ENCODE measurements around the gene PLCXD3. TPM values are rescaled to one million over a fixed set of nuclear protein-coding genes. Genes with fewer than 3 reads are reported as not detected.
"Not testable (repeated sequence)": the region's sequence is repeated elsewhere in the genome, so short reads cannot be mapped to it uniquely, and the experiment has no call there.

PLCXD3 gene
- total RNA-seq, 2 experiments from 2014 or later, result not detected

GRCh38 chr5:41334758-41335157, 175.6 kb downstream of the PLCXD3 start:
- Mint-ChIP-seq H3K4me1 (ENCODE audit: low read depth) (no peaks in the 10 kb centered on the region), H3K4me3 (no peak overlapping the region), H3K27ac (no peak overlapping the region), H3K36me3 (ENCODE audit: low read depth) (no peaks in the 10 kb centered on the region), H3K27me3 (no peaks in the 10 kb centered on the region), H3K9me3 (no peaks in the 10 kb centered on the region)
- DNase-seq (no peak), ATAC-seq (no peak)
- TF ChIP-seq, protein P1, sequence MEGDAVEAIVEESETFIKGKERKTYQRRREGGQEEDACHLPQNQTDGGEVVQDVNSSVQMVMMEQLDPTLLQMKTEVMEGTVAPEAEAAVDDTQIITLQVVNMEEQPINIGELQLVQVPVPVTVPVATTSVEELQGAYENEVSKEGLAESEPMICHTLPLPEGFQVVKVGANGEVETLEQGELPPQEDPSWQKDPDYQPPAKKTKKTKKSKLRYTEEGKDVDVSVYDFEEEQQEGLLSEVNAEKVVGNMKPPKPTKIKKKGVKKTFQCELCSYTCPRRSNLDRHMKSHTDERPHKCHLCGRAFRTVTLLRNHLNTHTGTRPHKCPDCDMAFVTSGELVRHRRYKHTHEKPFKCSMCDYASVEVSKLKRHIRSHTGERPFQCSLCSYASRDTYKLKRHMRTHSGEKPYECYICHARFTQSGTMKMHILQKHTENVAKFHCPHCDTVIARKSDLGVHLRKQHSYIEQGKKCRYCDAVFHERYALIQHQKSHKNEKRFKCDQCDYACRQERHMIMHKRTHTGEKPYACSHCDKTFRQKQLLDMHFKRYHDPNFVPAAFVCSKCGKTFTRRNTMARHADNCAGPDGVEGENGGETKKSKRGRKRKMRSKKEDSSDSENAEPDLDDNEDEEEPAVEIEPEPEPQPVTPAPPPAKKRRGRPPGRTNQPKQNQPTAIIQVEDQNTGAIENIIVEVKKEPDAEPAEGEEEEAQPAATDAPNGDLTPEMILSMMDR (IDR thresholded peaks at IDR 0.05), result no peak
- CTCF ChIA-PET, result no interaction called here
- POLR2A ChIA-PET, result no interaction called here
- intact Hi-C loops (cut with micrococcal nuclease), result no loop called here

- Mint-ChIP-seq H3K27ac (no peak overlapping the region), H3K27me3 (no peaks in the 10 kb centered on the region), H3K36me3 (ENCODE audit: low read depth) (no peaks in the 10 kb centered on the region), H3K4me1 (ENCODE audit: low read depth) (no peaks in the 10 kb centered on the region), H3K4me3 (no peak overlapping the region), H3K9me3 (no peaks in the 10 kb centered on the region)
- CTCF ChIA-PET, result no interaction called here
- TF ChIP-seq, protein P1 (IDR thresholded peaks at IDR 0.05), result no peak
- DNase-seq (no peak), ATAC-seq (no peak)
- intact Hi-C loops (cut with micrococcal nuclease), result no loop called here
- POLR2A ChIA-PET, result no interaction called here
Measured at GRCh38 chr5:41334221-41334620, 176.2 kb downstream of the PLCXD3 start.

DNA sequence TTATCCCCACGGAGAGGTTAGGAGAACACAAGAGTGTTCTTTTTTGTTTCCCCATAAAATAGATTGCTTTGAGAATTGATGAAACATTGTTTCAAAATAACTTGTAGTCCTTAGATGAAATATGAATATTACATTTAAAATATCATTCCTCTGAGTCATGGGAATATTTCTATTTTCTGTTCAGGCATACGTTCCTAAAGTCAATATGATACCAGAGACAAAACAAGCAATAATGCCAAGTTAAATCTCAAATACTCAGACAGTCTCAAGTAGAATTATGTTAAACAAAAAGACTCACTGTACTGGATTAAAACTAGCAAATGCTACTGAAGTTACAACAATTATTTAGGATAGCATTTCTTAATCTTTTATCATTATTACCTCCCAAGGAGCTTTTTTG, 185.3 kb downstream of the PLCXD3 start:
- CTCF ChIA-PET, result no interaction called here

GRCh38 chr5:41322826-41323225, 187.6 kb downstream of the PLCXD3 start:
- H3K27ac Mint-ChIP-seq; DNase-seq; H3K27me3 Mint-ChIP-seq; intact Hi-C loops (cut with micrococcal nuclease); POLR2A ChIA-PET; ATAC-seq; CTCF ChIA-PET; H3K9me3 Mint-ChIP-seq; H3K36me3 Mint-ChIP-seq (ENCODE audit: low read depth); H3K4me1 Mint-ChIP-seq (ENCODE audit: low read depth); H3K4me3 Mint-ChIP-seq: not testable (repeated sequence)

More for the DNA sequence above, 185.3 kb downstream of the PLCXD3 start:
- ATAC-seq (no peak), DNase-seq (no peak)
- intact Hi-C loops (cut with micrococcal nuclease), result no loop called here
- Mint-ChIP-seq H3K4me3 (no peak overlapping the region), H3K9me3 (peaks cover 2% of the 10 kb centered on the region), H3K27me3 (no peaks in the 10 kb centered on the region), H3K36me3 (ENCODE audit: low read depth) (no peaks in the 10 kb centered on the region), H3K27ac (no peak overlapping the region), H3K4me1 (ENCODE audit: low read depth) (no peaks in the 10 kb centered on the region)
- TF ChIP-seq, protein P1 (IDR thresholded peaks at IDR 0.05), result no peak
- POLR2A ChIA-PET, result no interaction called here

GRCh38 chr5:41312478-41313060, 197.8 kb downstream of the PLCXD3 start:
- Mint-ChIP-seq H3K4me3 (no peak overlapping the region), H3K27me3 (no peaks in the 10 kb centered on the region), H3K36me3 (ENCODE audit: low read depth) (no peaks in the 10 kb centered on the region), H3K9me3 (no peaks in the 10 kb centered on the region), H3K4me1 (ENCODE audit: low read depth) (no peaks in the 10 kb centered on the region), H3K27ac (no peak overlapping the region)
- intact Hi-C loops (cut with micrococcal nuclease), result no loop called here
- no peak for DNase-seq
- ChIA-PET CTCF (no interaction called here), POLR2A (no interaction called here)
- TF ChIP-seq, protein P1 (IDR thresholded peaks at IDR 0.05), result no peak
- no peak for ATAC-seq

GRCh38 chr5:41312066-41312465, 198.3 kb downstream of the PLCXD3 start:
- DNase-seq (no peak), ATAC-seq (no peak)
- ChIA-PET POLR2A (no interaction called here), CTCF (no interaction called here)
- intact Hi-C loops (cut with micrococcal nuclease), result no loop called here
- H3K4me1 Mint-ChIP-seq (ENCODE audit: low read depth), result no peaks in the 10 kb centered on the region
- no peak overlapping the region for H3K4me3 Mint-ChIP-seq
- no peaks in the 10 kb centered on the region for H3K27me3 Mint-ChIP-seq
- TF ChIP-seq, protein P1 (IDR thresholded peaks at IDR 0.05), result no peak
- no peaks in the 10 kb centered on the region for H3K36me3 Mint-ChIP-seq (ENCODE audit: low read depth)
- H3K9me3 Mint-ChIP-seq, result no peaks in the 10 kb centered on the region
- no peak overlapping the region for H3K27ac Mint-ChIP-seq
